ENCODE results near the gene PCNX2. TPM values are rescaled to one million over a fixed set of nuclear protein-coding genes. Genes with fewer than 3 reads are reported as not detected.

Gene PCNX2
- total and polyA plus RNA-seq, 2 of the 13 experiments (the other 11 are each of a cell fraction or from before 2014, with no cell fraction given), result 0.11 to 0.42 TPM

GRCh38 chr1:233158322-233158721, 137.2 kb downstream of the PCNX2 start (continued):
- TF ChIP-seq ATRX (CRISPR knock-in tag; IDR thresholded peaks at IDR 0.05; ENCODE audit: borderline replicate concordance), result no peak

GRCh38 chr1:233157245-233157644, 138.3 kb downstream of the PCNX2 start:
- Histone ChIP-seq H3K27me3 (ENCODE audit: control insufficient read depth in 1 of 2, insufficient read depth in 2 of 2, low read length in 2 of 2) (no peaks in the 10 kb centered on the region), H3K9ac (ENCODE audit: insufficient read depth, low read depth, low read length) (no peak overlapping the region), H3K4me3 (replicated peaks in 1 of 3; ENCODE audit: insufficient read depth in 1 of 3, low read depth in 2 of 3, low read length in 3 of 3) (no peak overlapping the region), H2AFZ (ENCODE audit: low read length) (no peak overlapping the region), H3K27ac (ENCODE audit: extremely low read length, insufficient read depth, low read length) (no peak overlapping the region), H3K4me2 (ENCODE audit: low read depth, low read length) (no peak overlapping the region), H4K20me1 (ENCODE audit: insufficient read depth, low read length) (no peaks in the 10 kb centered on the region), H3K4me1 (ENCODE audit: insufficient read depth, low read length) (no peaks in the 10 kb centered on the region), H3K79me2 (ENCODE audit: insufficient read depth, low read length) (no peaks in the 10 kb centered on the region), H3K9me3 (ENCODE audit: low read length) (no peaks in the 10 kb centered on the region), H3K36me3 (replicated peaks in 1 of 2; ENCODE audit: control insufficient read depth in 1 of 2, insufficient read depth in 2 of 2, low read length in 2 of 2) (no peaks in the 10 kb centered on the region)
- POLR2A ChIA-PET, result no interaction called here
- DNase-seq (ENCODE audit: low spot score) (no peak), FAIRE-seq (no peak), ATAC-seq (no peak)
- BruUV-seq (replicated peaks), result no TSS peak
- intact Hi-C loops (cut with micrococcal nuclease; ENCODE audit: unreplicated experiment) (no loop called here), in situ Hi-C loops (cut with HindIII; ENCODE audit: extremely low pct_ligation_motif_present, low pct_unique_long_range_greater_than_20kb) (no loop called here)
- CTCF ChIA-PET (ENCODE audit: low intra/inter-chr PET ratio, low total read pairs), result no interaction called here
- TF ChIP-seq ZNF18 (CRISPR knock-in tag; IDR thresholded peaks at IDR 0.05; ENCODE audit: insufficient replicate concordance), result no peak
- TF ChIP-seq KLF13 (CRISPR knock-in tag; IDR thresholded peaks at IDR 0.05), result no peak
- TF ChIP-seq ESRRA (CRISPR knock-in tag; IDR thresholded peaks at IDR 0.05; ENCODE audit: low read depth), result no peak
- no peak for TF ChIP-seq PAXIP1 (CRISPR knock-in tag; conservative IDR thresholded peaks at IDR 0.05)
- no peak for TF ChIP-seq ZNF280B (CRISPR knock-in tag; IDR thresholded peaks at IDR 0.05; ENCODE audit: borderline replicate concordance)
- TF ChIP-seq RFX1 (IDR thresholded peaks at IDR 0.05), result no peak
- TF ChIP-seq HMG20B (CRISPR knock-in tag; conservative IDR thresholded peaks at IDR 0.05), result no peak
- TF ChIP-seq ZNF329 (CRISPR knock-in tag; IDR thresholded peaks at IDR 0.05; ENCODE audit: low read depth), result no peak
- no peak for TF ChIP-seq ZBTB4 (CRISPR knock-in tag; IDR thresholded peaks at IDR 0.05; ENCODE audit: borderline replicate concordance)
